Measurements from ENCODE around the gene ARF5. TPM values are rescaled to one million over a fixed set of nuclear protein-coding genes. Genes with fewer than 3 reads are reported as not detected.

ARF5 gene
- total RNA-seq, 6 experiments from 2014 or later, result 51.7 to 105 (median 60.8) TPM

DNA sequence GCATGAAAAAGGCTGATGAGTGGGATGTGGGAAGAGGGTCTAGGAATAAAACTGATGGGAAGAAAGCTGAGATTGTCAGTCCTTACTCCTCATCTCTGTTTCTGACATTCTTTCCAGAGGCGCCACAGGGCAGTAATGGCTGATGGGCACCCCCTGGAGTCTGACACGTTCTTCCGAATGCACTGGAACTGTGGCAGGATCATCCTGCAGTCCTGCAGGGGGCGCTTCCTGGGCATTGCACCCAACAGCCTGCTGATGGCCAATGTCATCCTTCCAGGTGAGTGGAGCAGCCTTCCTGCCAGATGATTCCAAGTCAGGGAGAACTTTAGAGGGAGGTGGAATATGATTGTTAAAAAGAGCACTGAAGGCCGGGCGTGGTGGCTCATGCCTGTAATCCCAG lies 10.1 kb downstream of the ARF5 start:
- H3K36me3 ChIP-seq, result no peaks in the 10 kb centered on the region
- H3K27me3 ChIP-seq, result no peaks in the 10 kb centered on the region
- 66% methylated on average over 4 of the region's 6 CpGs for WGBS (ENCODE audit: insufficient coverage, low coverage, low lambda C conversion rate, missing lambda C conversion rate)
- H3K27ac ChIP-seq, result no peak overlapping the region
- H3K9me3 ChIP-seq, result no peaks in the 10 kb centered on the region
- H3K4me3 ChIP-seq, result no peak overlapping the region
- DNase-seq, result no peak
- intact Hi-C loops (cut with DNase I), result no loop called here
- no peak for TF ChIP-seq POLR2A (IDR thresholded peaks at IDR 0.05)
- TF ChIP-seq, protein P1, sequence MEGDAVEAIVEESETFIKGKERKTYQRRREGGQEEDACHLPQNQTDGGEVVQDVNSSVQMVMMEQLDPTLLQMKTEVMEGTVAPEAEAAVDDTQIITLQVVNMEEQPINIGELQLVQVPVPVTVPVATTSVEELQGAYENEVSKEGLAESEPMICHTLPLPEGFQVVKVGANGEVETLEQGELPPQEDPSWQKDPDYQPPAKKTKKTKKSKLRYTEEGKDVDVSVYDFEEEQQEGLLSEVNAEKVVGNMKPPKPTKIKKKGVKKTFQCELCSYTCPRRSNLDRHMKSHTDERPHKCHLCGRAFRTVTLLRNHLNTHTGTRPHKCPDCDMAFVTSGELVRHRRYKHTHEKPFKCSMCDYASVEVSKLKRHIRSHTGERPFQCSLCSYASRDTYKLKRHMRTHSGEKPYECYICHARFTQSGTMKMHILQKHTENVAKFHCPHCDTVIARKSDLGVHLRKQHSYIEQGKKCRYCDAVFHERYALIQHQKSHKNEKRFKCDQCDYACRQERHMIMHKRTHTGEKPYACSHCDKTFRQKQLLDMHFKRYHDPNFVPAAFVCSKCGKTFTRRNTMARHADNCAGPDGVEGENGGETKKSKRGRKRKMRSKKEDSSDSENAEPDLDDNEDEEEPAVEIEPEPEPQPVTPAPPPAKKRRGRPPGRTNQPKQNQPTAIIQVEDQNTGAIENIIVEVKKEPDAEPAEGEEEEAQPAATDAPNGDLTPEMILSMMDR (IDR thresholded peaks at IDR 0.05), result peak in 1 of 4 donors; percentile 20
- no peak for ATAC-seq
- H3K4me1 ChIP-seq, result peaks cover 0 to 13% (median 0%) of the 10 kb centered on the region in 4 donors

DNA sequence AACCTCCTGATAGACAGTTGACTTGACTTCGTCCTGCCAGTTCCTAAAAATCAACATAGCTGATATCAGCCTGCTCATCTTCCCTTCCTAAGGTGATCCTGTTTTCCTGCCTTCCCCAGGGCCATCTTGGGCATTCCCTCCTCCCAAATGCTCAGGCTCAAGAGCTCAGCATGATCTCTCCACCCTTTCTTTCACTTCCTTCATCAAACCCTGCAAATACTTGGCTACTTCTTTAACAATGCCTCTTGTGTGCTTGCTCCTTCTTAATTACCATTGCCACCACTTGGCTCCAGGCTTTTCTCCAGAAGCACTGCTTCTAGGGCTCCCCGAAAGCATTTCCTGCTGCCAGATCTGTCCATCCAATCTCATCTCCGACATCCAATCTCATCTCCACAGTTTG lies 12.7 kb downstream of the ARF5 start:
- Histone ChIP-seq H3K4me3 (no peak overlapping the region), H3K9me3 (no peaks in the 10 kb centered on the region), H3K27ac (no peak overlapping the region), H3K27me3 (no peaks in the 10 kb centered on the region), H3K4me1 (no peaks in the 10 kb centered on the region), H3K36me3 (no peaks in the 10 kb centered on the region)
- WGBS (ENCODE audit: insufficient coverage, low coverage, low lambda C conversion rate, missing lambda C conversion rate), result 76% methylated on average over 3 of the region's 3 CpGs
- intact Hi-C loops (cut with DNase I), result no loop called here
- no peak for DNase-seq
- TF ChIP-seq POLR2A (IDR thresholded peaks at IDR 0.05), result no peak
- TF ChIP-seq, protein P1 (IDR thresholded peaks at IDR 0.05), result no peak
- ATAC-seq, result no peak

DNA sequence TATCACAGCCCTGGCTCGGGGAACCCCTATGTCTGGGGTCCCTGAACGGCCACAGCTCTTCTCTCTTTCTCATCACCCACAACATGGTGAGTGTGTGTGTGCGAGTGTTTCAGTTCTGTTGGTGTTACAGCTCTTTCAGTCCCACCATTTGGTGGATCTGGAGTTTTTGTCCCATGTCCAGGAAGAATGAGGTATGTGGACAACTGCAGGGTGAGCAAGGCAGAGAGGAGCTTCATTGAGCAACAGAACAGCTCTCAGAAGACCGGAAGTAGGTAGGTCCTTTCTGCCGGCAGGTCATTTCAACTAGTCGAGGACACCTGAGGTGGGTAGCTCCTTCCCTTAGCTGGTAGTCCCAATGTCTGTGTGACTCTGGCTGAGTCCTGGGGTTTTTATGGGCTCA lies 20.2 kb downstream of the ARF5 start:
- WGBS (ENCODE audit: insufficient coverage, low coverage, low lambda C conversion rate, missing lambda C conversion rate), result no CpG with 5 or more reads among the region's 6 CpGs
- no peak overlapping the region for H3K27ac ChIP-seq
- no peak overlapping the region for H3K4me3 ChIP-seq
- no peak for TF ChIP-seq POLR2A (IDR thresholded peaks at IDR 0.05)
- TF ChIP-seq, protein P1 (IDR thresholded peaks at IDR 0.05), result no peak
- no peaks in the 10 kb centered on the region for H3K9me3 ChIP-seq
- DNase-seq (no peak), ATAC-seq (no peak)
- intact Hi-C loops (cut with DNase I), result no loop called here
- no peaks in the 10 kb centered on the region for H3K36me3 ChIP-seq
- H3K27me3 ChIP-seq, result no peaks in the 10 kb centered on the region
- H3K4me1 ChIP-seq, result no peaks in the 10 kb centered on the region

DNA sequence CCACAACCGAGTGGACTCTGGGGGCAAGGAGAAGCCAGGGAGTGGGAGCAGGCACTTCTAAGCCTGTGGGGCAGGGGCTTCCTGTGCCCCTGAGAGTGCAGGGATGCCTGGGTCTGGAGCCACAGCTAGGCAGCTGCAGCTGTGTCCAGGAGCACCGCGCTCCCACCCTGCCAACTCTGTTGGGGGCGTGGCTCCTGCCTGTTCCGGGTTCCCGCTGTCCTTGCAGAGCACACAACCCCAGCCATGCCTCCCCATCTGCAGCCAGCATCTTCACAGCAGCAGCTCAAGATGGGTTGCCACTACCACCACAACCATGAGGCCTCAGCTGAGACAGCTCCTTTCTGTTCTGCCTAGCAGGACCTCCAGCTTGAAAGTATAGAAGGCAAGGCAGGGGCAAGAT lies 21.1 kb downstream of the ARF5 start:
- intact Hi-C loops (cut with DNase I), result no loop called here
- no peak overlapping the region for H3K4me3 ChIP-seq
- DNase-seq (no peak), ATAC-seq (no peak)
- H3K27me3 ChIP-seq, result no peaks in the 10 kb centered on the region
- H3K27ac ChIP-seq, result no peak overlapping the region
- no peaks in the 10 kb centered on the region for H3K36me3 ChIP-seq
- WGBS (ENCODE audit: insufficient coverage, low coverage, low lambda C conversion rate, missing lambda C conversion rate), result 88% methylated on average over 3 of the region's 6 CpGs
- H3K4me1 ChIP-seq, result no peaks in the 10 kb centered on the region
- TF ChIP-seq, protein P1 (IDR thresholded peaks at IDR 0.05), result no peak
- TF ChIP-seq POLR2A (IDR thresholded peaks at IDR 0.05), result no peak
- H3K9me3 ChIP-seq, result no peaks in the 10 kb centered on the region

DNA sequence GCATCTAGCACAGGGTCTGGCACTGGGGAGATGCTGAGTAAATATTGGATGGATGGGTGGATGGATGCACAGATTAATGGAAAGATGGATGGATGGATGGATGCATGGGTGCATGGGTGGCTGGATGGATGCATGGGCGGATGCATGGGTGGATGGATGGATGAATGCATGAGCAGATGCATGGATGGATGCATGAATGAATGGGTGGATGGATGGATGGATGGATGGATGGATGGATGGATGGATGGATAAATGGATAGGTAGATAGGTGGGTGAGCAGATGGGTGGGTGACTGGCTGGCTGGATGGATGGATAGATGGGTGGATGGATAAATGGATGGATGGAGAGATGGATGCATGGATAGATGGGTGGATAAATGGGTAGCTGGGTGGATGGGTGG lies 24.1 kb downstream of the ARF5 start:
- Histone ChIP-seq H3K36me3 (no peaks in the 10 kb centered on the region), H3K27me3 (no peaks in the 10 kb centered on the region), H3K4me1 (no peaks in the 10 kb centered on the region), H3K4me3 (no peak overlapping the region), H3K9me3 (no peaks in the 10 kb centered on the region), H3K27ac (no peak overlapping the region)
- no peak for TF ChIP-seq POLR2A (IDR thresholded peaks at IDR 0.05)
- TF ChIP-seq, protein P1 (IDR thresholded peaks at IDR 0.05), result no peak
- DNase-seq (no peak), ATAC-seq (no peak)
- intact Hi-C loops (cut with DNase I), result no loop called here
- WGBS (ENCODE audit: insufficient coverage, low coverage, low lambda C conversion rate, missing lambda C conversion rate), result 57% methylated on average over 1 of the region's 1 CpG

Measured in right lobe of liver (tissue), 6 donors.